Pancreas (tissue), 10 donors: Measurements from ENCODE around the gene MFAP5. TPM values are rescaled to one million over a fixed set of nuclear protein-coding genes. Genes with fewer than 3 reads are reported as not detected.

Experiments
- ATAC-seq, 4 donors: fragments of 200-7000 bp; cut with Tn5 transposase; one replicate each; pipeline versions ENCODE4 v1.8.0 to v1.9.1; 2020; ENCODE audit warnings: mild to moderate bottlenecking in 4 of 4, moderate library complexity in 4 of 4
- DNase-seq, 6 donors: peaks; one replicate each; pipeline ENCODE4 v3.0.0-alpha.2; 2020
- FAIRE-seq: peaks from 2 replicates; lab custom pipeline; 2012; peaks lifted over from hg19 to GRCh38; lab: Jason Lieb, UNC
- H3K27ac ChIP-seq, 4 donors: fragments of 200-600 bp; sonication (generic); 1 replicate in 3 of 4; 2 replicates in 1 of 4; pipeline versions ENCODE4 v1.5.0 to v1.8.0; 2020
- H3K27me3 ChIP-seq, 4 donors: fragments of 200-600 bp; one replicate each; pipeline ENCODE4 v1.8.0; 2021
- H3K36me3 ChIP-seq, 3 donors: fragments of 200-600 bp; sonication (generic) in 1 of 3; one replicate each; pipeline versions ENCODE4 v1.5.0 to v1.8.0; 2020 to 2021
- H3K4me1 ChIP-seq, 3 donors: fragments of 200-600 bp; one replicate each; pipeline ENCODE4 v1.8.0; 2021
- H3K4me3 ChIP-seq, 4 donors: fragments of 200-600 bp; sonication (generic) in 2 of 4; one replicate each; pipeline versions ENCODE4 v1.5.0 to v1.8.0; 2020 to 2021
- H3K9me3 ChIP-seq, 4 donors: fragments of 200-600 bp; one replicate each; pipeline ENCODE4 v1.8.0; 2021
- WGBS, 2 donors: extraction: QIAGEN DNeasy Blood & Tissue Kit; methylation state at CpG; one replicate each; pipeline ENCODE4 v1.1.7; 2013; 5-methylcytosine and 5-hydroxymethylcytosine counted together
- intact Hi-C, 3 donors: fragments of 100-400 bp; cut with DNase I; formaldehyde crosslinking; loops; one replicate each; pipeline versions ENCODE4 v1.11.1 to v1.14.2; 2022
- polyA plus RNA-seq, 2 donors: library from polyadenylated mRNA; stranded (reverse); fragments of 200-250 nt; gene quantifications; one replicate each; pipeline ENCODE4 v1.2.3, GENCODE V29; 2013
- total RNA-seq, 6 donors: library from RNA; stranded (reverse); fragmentation: NEBNext Ultra II Directional in 4 of 6; extraction: Animal tissue kit (Norgen Biotek cat#: 25700) in 4 of 6; gene quantifications; one replicate each; pipeline versions ENCODE4 v1.2.1 to v1.2.4, GENCODE V29; 2021 to 2023
- TF ChIP-seq, protein P1 (sequence below), 4 donors: fragments of 200-600 bp; sonication (generic) in 3 of 4; IDR thresholded peaks; one replicate each; pipeline versions ENCODE4 v1.5.0 to v1.8.0; 2021; ENCODE audit warnings: antibody characterized with exemption in 4 of 4
- donor health status: healthy with polysubstance abuse.
- donor health status: DM: no; HTN: no; CAD: no; lungs with moderate emphysema.
- donor health status: DM: no; HTN: no; CAD: no.
- donor health status: control.
- donor health status: control.
- donor health status: Bipolar disorder and iron deficiency.
- donor health status: DM: yes; HTN: yes; CAD: no.
- donor health status: DM: no; HTN: no; CAD: no.
- donor health status: DM: no; HTN: no; CAD: no.
- donor health status: DM: yes; HTN: yes; CAD: no.

Gene MFAP5
- total and polyA plus RNA-seq, 8 donors = 0.19 to 14.7 (median 4.6) TPM

DNA sequence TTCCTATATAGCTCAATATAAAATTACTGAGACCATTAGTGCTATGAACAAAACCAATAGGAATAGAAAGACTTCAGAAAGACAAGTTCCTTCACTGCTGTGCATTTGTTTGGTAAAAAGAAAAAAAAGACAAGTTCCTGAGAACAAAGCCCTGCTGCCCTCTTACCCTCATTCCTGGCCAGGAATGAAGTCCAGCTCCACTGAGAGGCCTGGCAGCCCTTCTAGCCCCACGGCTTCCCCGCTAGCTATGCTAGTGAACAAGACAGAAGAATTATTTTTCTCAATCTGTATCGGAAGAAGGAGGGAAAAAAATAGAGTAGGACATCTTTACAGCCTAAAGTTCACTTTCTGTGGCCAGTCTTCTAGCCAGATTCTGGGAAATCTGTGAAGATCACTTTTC, 1.6 kb downstream of the MFAP5 start:
- FAIRE-seq (no peak), ATAC-seq (no peak), DNase-seq (no peak)
- no peaks in the 10 kb centered on the region for H3K27me3 ChIP-seq
- intact Hi-C loops = loop anchor here in 1 of 3 donors (10.0 kb wide), 1 partner anchor 394 kb away; no protein-coding TSS in a partner anchor
- TF ChIP-seq, protein P1, sequence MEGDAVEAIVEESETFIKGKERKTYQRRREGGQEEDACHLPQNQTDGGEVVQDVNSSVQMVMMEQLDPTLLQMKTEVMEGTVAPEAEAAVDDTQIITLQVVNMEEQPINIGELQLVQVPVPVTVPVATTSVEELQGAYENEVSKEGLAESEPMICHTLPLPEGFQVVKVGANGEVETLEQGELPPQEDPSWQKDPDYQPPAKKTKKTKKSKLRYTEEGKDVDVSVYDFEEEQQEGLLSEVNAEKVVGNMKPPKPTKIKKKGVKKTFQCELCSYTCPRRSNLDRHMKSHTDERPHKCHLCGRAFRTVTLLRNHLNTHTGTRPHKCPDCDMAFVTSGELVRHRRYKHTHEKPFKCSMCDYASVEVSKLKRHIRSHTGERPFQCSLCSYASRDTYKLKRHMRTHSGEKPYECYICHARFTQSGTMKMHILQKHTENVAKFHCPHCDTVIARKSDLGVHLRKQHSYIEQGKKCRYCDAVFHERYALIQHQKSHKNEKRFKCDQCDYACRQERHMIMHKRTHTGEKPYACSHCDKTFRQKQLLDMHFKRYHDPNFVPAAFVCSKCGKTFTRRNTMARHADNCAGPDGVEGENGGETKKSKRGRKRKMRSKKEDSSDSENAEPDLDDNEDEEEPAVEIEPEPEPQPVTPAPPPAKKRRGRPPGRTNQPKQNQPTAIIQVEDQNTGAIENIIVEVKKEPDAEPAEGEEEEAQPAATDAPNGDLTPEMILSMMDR (IDR thresholded peaks at IDR 0.05) = no peak
- 73 to 74% methylated on average over 3 of the region's 3 CpGs for WGBS, 2 donors
- H3K4me1 ChIP-seq = no peaks in the 10 kb centered on the region
- H3K36me3 ChIP-seq = no peaks in the 10 kb centered on the region
- H3K4me3 ChIP-seq = no peak overlapping the region
- H3K27ac ChIP-seq = no peak overlapping the region
- H3K9me3 ChIP-seq = no peaks in the 10 kb centered on the region

DNA sequence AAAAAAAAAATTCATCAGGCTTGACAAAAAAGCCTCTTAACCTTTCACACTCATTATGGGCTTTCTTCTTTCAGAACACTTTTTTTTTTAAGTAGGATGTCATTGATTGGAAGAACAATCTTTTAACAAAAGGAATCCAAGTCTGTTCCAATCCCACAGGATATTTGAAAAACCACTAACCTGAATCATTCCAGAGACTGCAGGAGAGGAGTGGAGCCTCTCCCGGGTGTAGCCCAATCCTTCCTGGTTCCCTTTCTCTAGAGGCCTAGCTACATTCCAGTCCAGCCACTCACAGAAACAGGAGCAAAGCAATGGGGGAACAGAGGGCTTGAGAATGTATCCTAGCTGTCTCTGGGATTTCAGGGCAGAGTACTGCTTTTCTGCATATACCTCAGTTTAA, 4.3 kb downstream of the MFAP5 start:
- Histone ChIP-seq H3K36me3 (no peaks in the 10 kb centered on the region), H3K9me3 (no peaks in the 10 kb centered on the region), H3K27ac (no peak overlapping the region), H3K4me1 (no peaks in the 10 kb centered on the region), H3K4me3 (no peak overlapping the region), H3K27me3 (no peaks in the 10 kb centered on the region)
- FAIRE-seq (no peak), ATAC-seq (peak in 2 of 4 donors; percentile 34 to 45), DNase-seq (no peak)
- intact Hi-C loops = loop anchor here in 1 of 3 donors (10.0 kb wide), 1 partner anchor 376 kb away; no protein-coding TSS in a partner anchor
- TF ChIP-seq, protein P1 (IDR thresholded peaks at IDR 0.05) = no peak
- WGBS, 2 donors = 42 to 44% methylated on average over 1 of the region's 1 CpG

DNA sequence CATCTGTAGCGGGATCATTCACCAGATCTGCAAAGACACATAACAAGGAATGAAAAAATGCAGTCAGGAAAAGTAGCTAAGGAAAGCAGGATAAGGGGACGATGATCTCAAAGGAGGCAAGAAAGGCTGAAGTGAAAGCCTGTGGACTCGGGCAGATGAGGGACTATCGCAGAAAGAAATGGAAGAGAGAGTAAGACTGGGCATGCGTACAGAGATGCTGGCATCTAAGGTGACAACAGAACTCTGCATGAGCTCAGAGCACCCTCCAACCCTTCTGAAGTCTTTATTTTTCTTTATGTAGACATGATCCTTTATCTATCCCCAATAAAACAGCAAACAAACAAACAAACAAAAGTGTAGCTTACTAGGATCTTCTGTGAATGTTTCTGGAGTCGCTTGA, 7.2 kb downstream of the MFAP5 start:
- WGBS, 2 donors = 65 to 72% methylated on average over 6 of the region's 6 CpGs
- ATAC-seq (no peak), DNase-seq (no peak), FAIRE-seq (no peak)
- no peaks in the 10 kb centered on the region for H3K36me3 ChIP-seq
- H3K27ac ChIP-seq = no peak overlapping the region
- no peaks in the 10 kb centered on the region for H3K9me3 ChIP-seq
- intact Hi-C loops = loop anchor here in 1 of 3 donors (10.0 kb wide), 1 partner anchor 379 kb away; no protein-coding TSS in a partner anchor
- H3K4me3 ChIP-seq = no peak overlapping the region
- H3K27me3 ChIP-seq = no peaks in the 10 kb centered on the region
- TF ChIP-seq, protein P1 (IDR thresholded peaks at IDR 0.05) = no peak
- H3K4me1 ChIP-seq = no peaks in the 10 kb centered on the region

DNA sequence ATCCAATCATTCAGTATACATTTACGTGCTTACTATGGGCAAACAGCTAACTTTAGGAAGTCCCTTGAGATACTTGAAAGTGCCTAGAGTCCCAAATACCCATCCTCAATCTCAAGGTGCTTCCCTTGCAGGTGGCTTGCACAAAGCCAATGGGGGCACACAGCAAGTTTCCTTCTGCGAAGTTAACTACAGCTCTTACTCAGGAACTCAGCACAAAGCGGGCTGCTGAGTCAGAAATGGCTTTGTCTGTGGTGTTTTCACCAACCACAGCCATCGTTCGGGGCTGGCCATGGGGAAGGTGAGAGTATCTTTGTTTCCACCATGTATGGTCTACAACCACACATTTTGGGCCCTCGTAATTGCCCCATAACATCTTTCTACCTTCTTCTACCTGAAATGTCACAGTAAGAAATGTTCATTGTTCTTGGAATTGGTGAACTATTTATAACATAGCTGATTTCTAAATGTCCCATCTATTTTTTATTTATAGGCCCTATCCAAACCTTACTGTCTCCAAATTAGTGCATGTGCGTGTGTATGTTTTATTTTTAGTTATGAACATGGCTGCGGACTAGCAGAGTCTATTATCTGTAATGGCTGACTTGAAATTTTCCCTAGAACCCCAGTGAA, 13.9 kb downstream of the MFAP5 start:
- H3K4me1 ChIP-seq = no peaks in the 10 kb centered on the region
- 73 to 82% methylated on average over 8 of the region's 8 CpGs for WGBS, 2 donors
- FAIRE-seq (no peak), ATAC-seq (no peak), DNase-seq (no peak)
- intact Hi-C loops = no loop called here
- no peaks in the 10 kb centered on the region for H3K27me3 ChIP-seq
- no peaks in the 10 kb centered on the region for H3K36me3 ChIP-seq
- H3K4me3 ChIP-seq = no peak overlapping the region
- no peak overlapping the region for H3K27ac ChIP-seq
- TF ChIP-seq, protein P1 (IDR thresholded peaks at IDR 0.05) = no peak
- no peaks in the 10 kb centered on the region for H3K9me3 ChIP-seq

DNA sequence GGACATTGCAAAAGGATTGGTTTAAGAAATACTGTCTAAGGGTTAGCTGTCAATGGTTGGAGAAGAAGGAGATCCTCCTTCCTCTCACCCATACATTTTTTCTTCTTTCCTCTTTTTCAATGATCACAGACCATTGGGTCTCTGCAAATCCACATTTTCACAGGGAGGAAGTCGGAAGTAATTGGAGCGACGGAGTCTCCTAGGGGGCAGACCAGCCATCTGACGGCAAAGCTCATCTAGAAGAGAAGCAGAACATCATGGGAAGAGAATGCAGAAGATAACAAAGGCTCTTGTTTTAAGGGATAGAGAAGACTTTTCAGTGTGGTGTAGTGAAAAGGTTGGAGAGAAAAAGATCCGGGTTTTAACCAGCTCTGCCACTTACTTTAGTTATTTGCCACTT, 14.7 kb downstream of the MFAP5 start:
- ATAC-seq = no peak
- Histone ChIP-seq H3K4me1 (no peaks in the 10 kb centered on the region), H3K9me3 (no peaks in the 10 kb centered on the region), H3K27ac (no peak overlapping the region), H3K36me3 (no peaks in the 10 kb centered on the region), H3K4me3 (no peak overlapping the region), H3K27me3 (no peaks in the 10 kb centered on the region)
- TF ChIP-seq, protein P1 (IDR thresholded peaks at IDR 0.05) = no peak
- intact Hi-C loops = no loop called here
- 75 to 83% methylated on average over 5 of the region's 5 CpGs for WGBS, 2 donors
- DNase-seq = no peak
- FAIRE-seq = no peak
